Measurements from ENCODE around the gene DKK2.

Gene DKK2

GRCh38 chr4:107046261-107046660 is 10.1 kb upstream of the DKK2 start:
- no peak for TF ChIP-seq TAF1 (IDR thresholded peaks at IDR 0.05; ENCODE audit: borderline replicate concordance, low read depth, low read length)
- no peak for FAIRE-seq

GRCh38 chr4:107044170-107044569 is 8.1 kb upstream of the DKK2 start:
- DNase-seq (ENCODE audit: insufficient read length) (no peak), FAIRE-seq (no peak)
- TF ChIP-seq POLR2AphosphoS5 (IDR thresholded peaks at IDR 0.05; ENCODE audit: low read depth, low read length) (no peak), POLR2A (IDR thresholded peaks at IDR 0.05; ENCODE audit: low read depth, low read length) (no peak), TAF1 (IDR thresholded peaks at IDR 0.05; ENCODE audit: borderline replicate concordance, low read depth, low read length) (no peak)

More at GRCh38 chr4:107046261-107046660, 10.1 kb upstream of the DKK2 start:
- DNase-seq (ENCODE audit: insufficient read length), result no peak

DNA sequence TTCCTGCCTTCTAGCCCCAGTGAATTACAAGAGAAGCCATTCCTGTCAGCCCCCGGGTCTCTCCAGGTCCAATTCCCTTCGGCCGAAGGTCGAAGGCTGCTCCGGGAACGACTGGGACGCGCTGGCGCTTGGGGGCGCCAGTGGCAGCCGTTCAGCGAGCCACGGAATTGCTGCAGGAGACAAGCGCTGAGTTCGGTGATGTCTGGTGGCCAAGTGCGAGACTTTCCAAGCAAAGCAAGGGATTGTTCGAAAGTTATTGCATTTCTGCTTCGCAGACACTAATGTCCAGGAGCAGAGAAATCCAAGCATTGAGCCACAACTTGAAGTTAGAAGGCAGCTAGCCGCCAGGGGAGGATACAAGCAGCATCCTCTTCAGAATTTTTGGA is 1.1 kb upstream of the DKK2 start:
- TF ChIP-seq POLR2AphosphoS5 (IDR thresholded peaks at IDR 0.05; ENCODE audit: low read depth, low read length) (no peak), POLR2A (IDR thresholded peaks at IDR 0.05; ENCODE audit: low read depth, low read length) (no peak), TAF1 (IDR thresholded peaks at IDR 0.05; ENCODE audit: borderline replicate concordance, low read depth, low read length) (no peak)
- FAIRE-seq, result no peak
- no peak for DNase-seq (ENCODE audit: insufficient read length)

- TF ChIP-seq POLR2AphosphoS5 (IDR thresholded peaks at IDR 0.05; ENCODE audit: low read depth, low read length), result no peak
- no peak for TF ChIP-seq TAF1 (IDR thresholded peaks at IDR 0.05; ENCODE audit: borderline replicate concordance, low read depth, low read length)
- no peak for TF ChIP-seq POLR2A (IDR thresholded peaks at IDR 0.05; ENCODE audit: low read depth, low read length)
- DNase-seq (ENCODE audit: insufficient read length) (no peak), FAIRE-seq (no peak)
Observed at GRCh38 chr4:107036584-107037198, 578 bp upstream of the DKK2 start.

DNA sequence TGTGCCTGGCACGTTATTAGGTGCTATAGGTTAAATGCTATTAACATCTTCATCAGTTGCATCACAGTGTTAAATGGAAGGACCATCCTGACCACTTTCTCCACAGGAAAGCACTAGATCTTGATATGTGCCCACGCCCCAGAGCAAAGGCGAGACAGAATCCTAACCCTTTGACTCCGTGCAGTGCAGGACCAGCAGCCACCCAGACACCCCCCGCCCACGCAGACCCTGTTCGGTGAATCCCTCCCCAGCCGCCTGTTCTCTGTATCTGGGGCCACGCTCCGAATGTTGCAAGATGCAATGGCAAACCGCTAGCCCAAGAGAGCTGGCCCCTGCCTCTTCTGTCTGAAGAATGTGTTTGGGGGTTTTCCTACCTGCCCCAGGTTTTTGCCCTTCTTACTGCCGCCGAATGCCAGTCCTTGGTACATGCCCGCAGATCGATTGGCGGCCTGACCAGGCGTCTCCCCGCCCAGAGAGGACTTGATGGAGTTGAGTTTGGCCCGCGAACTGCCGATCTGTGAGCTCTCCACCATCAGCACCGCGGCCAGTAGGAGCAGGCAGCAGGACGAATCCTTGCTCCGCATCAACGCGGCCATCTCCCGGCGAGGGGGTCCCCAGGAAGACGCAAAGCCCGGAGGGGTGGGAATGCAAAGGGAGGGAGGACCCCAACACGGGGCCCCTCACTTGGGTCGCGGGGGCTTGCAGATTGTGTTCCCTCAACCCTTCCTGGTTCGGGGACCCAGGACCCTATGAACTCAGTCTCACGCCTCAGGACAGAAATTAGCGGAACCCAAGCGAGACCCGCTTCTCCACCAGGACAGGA is 906 bp downstream of the DKK2 start:
- DNase-seq (ENCODE audit: insufficient read length) (no peak), FAIRE-seq (no peak)
- no peak for TF ChIP-seq POLR2A (IDR thresholded peaks at IDR 0.05; ENCODE audit: low read depth, low read length)
- TF ChIP-seq POLR2AphosphoS5 (IDR thresholded peaks at IDR 0.05; ENCODE audit: low read depth, low read length), result no peak
- no peak for TF ChIP-seq TAF1 (IDR thresholded peaks at IDR 0.05; ENCODE audit: borderline replicate concordance, low read depth, low read length)

DNA sequence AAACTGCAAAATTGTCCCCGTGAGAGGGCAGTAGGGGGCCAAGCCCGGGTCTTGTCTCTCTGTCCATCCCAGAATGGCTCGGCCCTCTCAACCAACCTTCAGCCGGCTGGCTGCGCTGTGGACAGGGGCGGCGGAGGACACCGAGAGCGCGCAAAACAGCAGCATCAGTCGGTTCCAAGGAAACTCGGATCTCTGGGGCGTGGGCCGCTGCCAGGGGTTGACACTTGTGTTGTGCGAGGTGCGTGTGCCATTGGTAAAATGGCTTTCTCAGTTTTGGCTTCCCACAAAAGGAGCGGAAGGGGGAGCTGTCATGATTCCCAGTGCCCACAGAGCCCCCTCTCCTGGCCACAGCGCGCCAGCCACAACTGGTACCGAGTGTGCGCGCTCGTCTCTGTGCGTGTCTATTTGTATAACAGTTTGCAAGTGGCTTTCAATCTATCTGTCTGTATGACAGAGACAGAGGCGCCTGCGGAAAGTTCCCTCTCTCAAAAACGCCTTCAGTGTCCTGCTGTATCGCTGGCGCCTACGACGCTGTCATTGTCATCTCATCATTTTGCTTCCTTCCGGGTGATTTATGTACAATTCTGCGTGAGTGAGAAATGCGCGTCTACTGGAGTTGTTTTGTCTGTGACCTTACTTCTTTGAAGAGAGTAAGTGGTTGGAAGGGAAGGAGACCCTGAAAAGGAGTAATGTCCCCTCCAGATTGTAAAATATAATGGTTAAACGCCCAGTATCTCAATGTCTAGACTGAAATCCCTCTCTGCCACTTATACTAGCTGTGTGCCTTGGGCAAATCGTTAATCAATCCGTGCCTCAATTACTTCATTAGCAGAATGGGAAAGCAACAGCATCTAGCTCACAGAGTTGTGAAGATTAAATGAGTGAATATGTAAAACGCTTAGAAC is 1.8 kb downstream of the DKK2 start:
- FAIRE-seq (no peak), DNase-seq (ENCODE audit: insufficient read length) (no peak)
- no peak for TF ChIP-seq POLR2A (IDR thresholded peaks at IDR 0.05; ENCODE audit: low read depth, low read length)
- TF ChIP-seq TAF1 (IDR thresholded peaks at IDR 0.05; ENCODE audit: borderline replicate concordance, low read depth, low read length), result no peak
- TF ChIP-seq POLR2AphosphoS5 (IDR thresholded peaks at IDR 0.05; ENCODE audit: low read depth, low read length), result no peak

DNA sequence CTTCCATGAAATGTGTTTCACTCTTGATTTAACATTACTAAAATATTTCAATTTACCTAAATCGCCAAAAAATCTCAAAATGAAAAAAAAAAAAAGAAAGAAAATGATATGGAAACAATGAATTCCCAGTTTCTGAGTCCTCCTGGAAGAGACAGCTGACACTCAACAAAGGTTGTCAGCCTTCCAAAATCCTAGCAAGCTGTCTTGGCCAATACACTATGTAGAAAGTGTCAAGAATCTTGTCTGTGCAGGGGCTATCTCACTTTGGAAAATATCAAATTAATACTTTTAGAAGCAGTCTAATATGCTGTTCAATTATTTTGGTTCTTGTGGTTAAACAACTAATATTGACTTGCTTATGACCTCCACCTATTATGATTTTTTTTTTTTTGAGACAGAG is 8.7 kb downstream of the DKK2 start:
- TF ChIP-seq TAF1 (IDR thresholded peaks at IDR 0.05; ENCODE audit: borderline replicate concordance, low read depth, low read length) (no peak), POLR2AphosphoS5 (IDR thresholded peaks at IDR 0.05; ENCODE audit: low read depth, low read length) (no peak), POLR2A (IDR thresholded peaks at IDR 0.05; ENCODE audit: low read depth, low read length) (no peak)
- FAIRE-seq, result no peak
- DNase-seq (ENCODE audit: insufficient read length), result no peak

GRCh38 chr4:107018344-107018735 is 17.8 kb downstream of the DKK2 start:
- no peak for FAIRE-seq
- DNase-seq (ENCODE audit: insufficient read length), result no peak

GRCh38 chr4:107017443-107018343 is 18.4 kb downstream of the DKK2 start:
- TF ChIP-seq POLR2AphosphoS5 (IDR thresholded peaks at IDR 0.05; ENCODE audit: low read depth, low read length) (no peak), TAF1 (IDR thresholded peaks at IDR 0.05; ENCODE audit: borderline replicate concordance, low read depth, low read length) (no peak), POLR2A (IDR thresholded peaks at IDR 0.05; ENCODE audit: low read depth, low read length) (no peak)

More at GRCh38 chr4:107018344-107018735, 17.8 kb downstream of the DKK2 start:
- TF ChIP-seq POLR2A (IDR thresholded peaks at IDR 0.05; ENCODE audit: low read depth, low read length), result no peak
- no peak for TF ChIP-seq TAF1 (IDR thresholded peaks at IDR 0.05; ENCODE audit: borderline replicate concordance, low read depth, low read length)
- no peak for TF ChIP-seq POLR2AphosphoS5 (IDR thresholded peaks at IDR 0.05; ENCODE audit: low read depth, low read length)

DNA sequence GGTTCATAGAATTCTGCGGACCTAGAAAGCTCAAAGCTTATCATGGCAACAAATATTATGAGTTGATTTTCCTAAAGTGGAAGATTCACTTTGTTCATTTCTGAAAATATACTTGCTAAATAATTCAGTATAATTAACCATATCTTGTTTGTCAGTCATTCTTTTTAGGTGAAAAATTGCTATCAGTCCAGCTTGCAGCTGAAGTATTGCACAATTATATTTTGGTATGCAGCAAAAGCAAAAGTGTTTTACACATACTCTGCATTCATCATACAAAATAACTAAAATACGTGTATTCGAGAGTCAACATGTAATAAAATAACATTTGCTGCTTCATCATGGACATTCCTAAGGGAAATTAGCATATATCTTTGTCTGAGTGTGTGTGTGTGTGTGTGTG is 24.8 kb downstream of the DKK2 start:
- FAIRE-seq (no peak), DNase-seq (ENCODE audit: insufficient read length) (no peak)
- TF ChIP-seq TAF1 (IDR thresholded peaks at IDR 0.05; ENCODE audit: borderline replicate concordance, low read depth, low read length), result no peak
- no peak for TF ChIP-seq POLR2AphosphoS5 (IDR thresholded peaks at IDR 0.05; ENCODE audit: low read depth, low read length)
- no peak for TF ChIP-seq POLR2A (IDR thresholded peaks at IDR 0.05; ENCODE audit: low read depth, low read length)

More at GRCh38 chr4:107017443-107018343, 18.4 kb downstream of the DKK2 start:
- FAIRE-seq, result no peak
- DNase-seq (ENCODE audit: insufficient read length), result no peak

Measured in GM12892 (cell line).